Measurements from ENCODE around the gene GIT2. TPM values are rescaled to one million over a fixed set of nuclear protein-coding genes. Genes with fewer than 3 reads are reported as not detected.
"Not testable (repeated sequence)": the region's sequence is repeated elsewhere in the genome, so short reads cannot be mapped to it uniquely, and the experiment has no call there.

The GIT2 gene
- total and polyA plus RNA-seq, 3 donors from 2014 or later = 47.2 to 51.9 (median 47.2) TPM

DNA sequence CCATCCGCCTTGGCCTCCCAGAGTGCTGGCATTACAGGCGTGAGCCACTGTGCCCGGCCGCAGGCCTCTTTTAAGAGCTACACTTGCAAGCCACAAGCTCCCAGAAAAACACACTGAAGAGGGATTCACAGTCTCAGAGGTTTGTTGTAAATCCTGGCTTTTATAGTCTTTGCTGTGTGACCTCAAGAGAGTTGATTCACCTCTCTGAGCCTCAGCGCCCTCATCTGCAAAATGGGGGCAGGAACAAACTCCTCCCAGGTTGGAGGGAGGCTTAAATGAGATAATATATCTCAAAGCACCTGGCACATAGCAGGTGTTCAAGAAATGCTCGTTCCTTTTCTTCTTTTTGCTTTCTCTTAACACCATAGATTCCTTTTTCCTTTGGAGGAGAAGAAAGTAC is 100.0 kb downstream of the GIT2 start:
- TF ChIP-seq POLR2A (IDR thresholded peaks at IDR 0.05) (no peak), CTCF (IDR thresholded peaks at IDR 0.05) (no peak)
- H3K36me3 ChIP-seq (ENCODE audit: low read depth, missing control alignments) = no peaks in the 10 kb centered on the region
- DNase-seq = no peak
- H3K27me3 ChIP-seq = no peaks in the 10 kb centered on the region
- no peaks in the 10 kb centered on the region for H3K9me3 ChIP-seq
- peaks cover 12% of the 10 kb centered on the region for H3K4me1 ChIP-seq
- no peak overlapping the region for H3K4me3 ChIP-seq
- H3K27ac ChIP-seq = no peak overlapping the region
- intact Hi-C loops (cut with DNase I; ENCODE audit: low total_unique reads) = no loop called here
- 85 to 89% methylated on average over 6 of the region's 6 CpGs for WGBS, 2 donors

GRCh38 chr12:109894939-109895338 is 101.2 kb downstream of the GIT2 start:
- intact Hi-C loops (cut with DNase I; ENCODE audit: low total_unique reads) = no loop called here
- no peak overlapping the region for H3K27ac ChIP-seq
- no peak for TF ChIP-seq CTCF (IDR thresholded peaks at IDR 0.05)
- no peak for TF ChIP-seq POLR2A (IDR thresholded peaks at IDR 0.05)
- 72 to 85% methylated on average over 4 of the region's 4 CpGs for WGBS, 2 donors
- no peak overlapping the region for H3K4me3 ChIP-seq
- H3K27me3 ChIP-seq = no peaks in the 10 kb centered on the region
- H3K9me3 ChIP-seq = no peaks in the 10 kb centered on the region
- H3K4me1 ChIP-seq = peaks cover 6% of the 10 kb centered on the region
- H3K36me3 ChIP-seq (ENCODE audit: low read depth, missing control alignments) = no peaks in the 10 kb centered on the region
- no peak for DNase-seq

GRCh38 chr12:109893261-109893995 is 102.7 kb downstream of the GIT2 start:
- Histone ChIP-seq H3K36me3 (ENCODE audit: low read depth, missing control alignments) (no peaks in the 10 kb centered on the region), H3K4me3 (no peak overlapping the region), H3K4me1 (no peaks in the 10 kb centered on the region), H3K27me3 (no peaks in the 10 kb centered on the region), H3K9me3 (no peaks in the 10 kb centered on the region), H3K27ac (no peak overlapping the region)
- no peak for TF ChIP-seq CTCF (IDR thresholded peaks at IDR 0.05)
- TF ChIP-seq POLR2A (IDR thresholded peaks at IDR 0.05) = no peak
- WGBS, 2 donors = 83 to 85% methylated on average over 7 of the region's 7 CpGs
- intact Hi-C loops (cut with DNase I; ENCODE audit: low total_unique reads) = no loop called here
- DNase-seq = no peak

DNA sequence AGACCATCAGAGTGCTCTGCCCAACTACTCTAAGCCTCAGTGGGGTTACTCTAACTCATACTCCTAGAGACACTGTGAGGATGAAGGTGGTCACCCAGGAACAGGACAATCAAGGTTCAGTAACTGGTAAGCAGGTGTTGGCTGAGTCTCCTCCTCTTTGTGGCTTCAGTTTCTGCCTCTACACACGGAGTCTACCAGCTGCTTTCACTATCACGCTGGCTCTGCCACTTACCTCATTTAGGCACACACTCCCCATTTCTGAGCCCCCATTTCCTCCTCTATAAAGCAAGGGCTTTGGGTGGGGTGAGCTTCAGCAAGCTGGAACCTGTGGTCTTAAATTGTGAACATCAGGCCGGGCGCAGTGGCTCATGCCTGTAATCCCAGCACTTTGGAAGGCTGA is 103.4 kb downstream of the GIT2 start:
- no peak for DNase-seq
- intact Hi-C loops (cut with DNase I; ENCODE audit: low total_unique reads) = no loop called here
- H3K4me3 ChIP-seq = no peak overlapping the region
- H3K27ac ChIP-seq = no peak overlapping the region
- no peaks in the 10 kb centered on the region for H3K27me3 ChIP-seq
- no peaks in the 10 kb centered on the region for H3K4me1 ChIP-seq
- H3K9me3 ChIP-seq = no peaks in the 10 kb centered on the region
- WGBS, 2 donors = 82 to 88% methylated on average over 4 of the region's 4 CpGs
- TF ChIP-seq POLR2A (IDR thresholded peaks at IDR 0.05) (no peak), CTCF (IDR thresholded peaks at IDR 0.05) (no peak)
- H3K36me3 ChIP-seq (ENCODE audit: low read depth, missing control alignments) = no peaks in the 10 kb centered on the region

DNA sequence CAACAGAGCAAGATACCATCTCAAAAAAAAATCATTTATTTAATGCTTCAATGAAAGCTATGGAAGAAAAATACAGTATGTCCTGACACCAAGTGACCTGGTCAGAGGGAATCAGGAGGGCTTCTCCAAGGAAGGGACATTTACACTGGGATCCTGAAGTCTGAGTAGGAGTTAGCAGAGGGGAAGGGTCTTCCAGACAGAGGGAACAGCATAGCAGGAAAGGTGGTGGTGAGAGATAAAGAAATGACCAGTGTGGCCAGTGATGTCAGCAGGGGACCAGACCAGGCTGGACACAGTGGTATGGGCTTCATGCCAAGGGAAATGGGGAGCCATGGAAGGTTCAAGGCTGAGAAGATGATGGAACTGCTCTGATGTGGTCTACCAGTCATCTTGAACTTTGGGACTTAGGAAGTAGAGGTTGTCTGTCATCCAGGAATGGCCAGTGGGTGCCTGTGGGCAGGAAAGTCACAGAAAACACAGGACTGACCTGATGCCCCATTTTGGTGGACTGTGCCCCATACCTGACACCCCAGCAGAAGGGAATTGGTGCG is 103.9 kb downstream of the GIT2 start:
- TF ChIP-seq CTCF (IDR thresholded peaks at IDR 0.05) = no peak
- TF ChIP-seq POLR2A (IDR thresholded peaks at IDR 0.05) = no peak
- Histone ChIP-seq H3K4me1 (no peaks in the 10 kb centered on the region), H3K4me3 (no peak overlapping the region), H3K9me3 (no peaks in the 10 kb centered on the region), H3K36me3 (ENCODE audit: low read depth, missing control alignments) (no peaks in the 10 kb centered on the region), H3K27me3 (no peaks in the 10 kb centered on the region), H3K27ac (no peak overlapping the region)
- no peak for DNase-seq
- WGBS, 2 donors = 100% methylated on average over 1 of the region's 1 CpG; no CpG with 5 or more reads in 1 of the 2 donors
- intact Hi-C loops (cut with DNase I; ENCODE audit: low total_unique reads) = no loop called here

- H3K9me3 ChIP-seq; intact Hi-C loops (cut with DNase I; ENCODE audit: low total_unique reads); H3K4me1 ChIP-seq; H3K27me3 ChIP-seq; H3K4me3 ChIP-seq; H3K27ac ChIP-seq; H3K36me3 ChIP-seq (ENCODE audit: low read depth, missing control alignments); DNase-seq: not testable (repeated sequence)
- WGBS, 2 donors = 85 to 88% methylated on average over 7 of the region's 7 CpGs
Measured at GRCh38 chr12:109891731-109892130, 104.4 kb downstream of the GIT2 start.
